Measurements from ENCODE around the gene HERC4. TPM values are rescaled to one million over a fixed set of nuclear protein-coding genes. Genes with fewer than 3 reads are reported as not detected.
A peak's percentile ranks its signal among the peaks of the same experiment; 100 is the strongest.

HERC4 gene
- total RNA-seq, 2 experiments from 2014 or later = 39.5 to 50.8 TPM

GRCh38 chr10:67917679-67918078, 157.4 kb downstream of the HERC4 start:
- ATAC-seq = no peak
- Mint-ChIP-seq H3K36me3 (ENCODE audit: low read depth) (peaks cover 34% of the 10 kb centered on the region), H3K27me3 (no peaks in the 10 kb centered on the region), H3K9me3 (ENCODE audit: low read depth) (no peaks in the 10 kb centered on the region), H3K4me1 (peaks cover 26% of the 10 kb centered on the region), H3K27ac (no peak overlapping the region), H3K4me3 (no peak overlapping the region)
- intact Hi-C loops (cut with DNase I, micrococcal nuclease) = no loop called here
- POLR2A ChIA-PET = no interaction called here
- no peak for DNase-seq
- CTCF ChIA-PET = interaction anchor here (1.0 to 1.8 kb wide), 3 partner anchors 13 to 238 kb away, joined by 3 to 7 read pairs (median 4); no protein-coding TSS in a partner anchor

- ATAC-seq = no peak
These were observed 157.9 kb downstream of the HERC4 start for GRCh38 chr10:67917169-67917568.

GRCh38 chr10:67914777-67915340, 160.2 kb downstream of the HERC4 start:
- Mint-ChIP-seq H3K9me3 (ENCODE audit: low read depth) (no peaks in the 10 kb centered on the region), H3K36me3 (ENCODE audit: low read depth) (peaks cover 49% of the 10 kb centered on the region), H3K27ac (peak overlapping the region; percentile 67), H3K4me3 (no peak overlapping the region), H3K27me3 (no peaks in the 10 kb centered on the region), H3K4me1 (peaks cover 38% of the 10 kb centered on the region)
- intact Hi-C loops (cut with DNase I, micrococcal nuclease) = no loop called here
- no peak for ATAC-seq
- CTCF ChIA-PET = no interaction called here
- POLR2A ChIA-PET = interaction anchor here (0.7 kb wide), 1 partner anchor 431 kb away, joined by 3 read pairs; no protein-coding TSS in a partner anchor
- DNase-seq = no peak

More at GRCh38 chr10:67917169-67917568, 157.9 kb downstream of the HERC4 start:
- peaks cover 39% of the 10 kb centered on the region for H3K36me3 Mint-ChIP-seq (ENCODE audit: low read depth)
- peaks cover 31% of the 10 kb centered on the region for H3K4me1 Mint-ChIP-seq
- no peaks in the 10 kb centered on the region for H3K9me3 Mint-ChIP-seq (ENCODE audit: low read depth)
- ChIA-PET CTCF (interaction anchor here (1.3 to 1.8 kb wide), 3 partner anchors 34 to 239 kb away, joined by 3 to 7 read pairs (median 6); no protein-coding TSS in a partner anchor), POLR2A (no interaction called here)
- no peaks in the 10 kb centered on the region for H3K27me3 Mint-ChIP-seq
- H3K27ac Mint-ChIP-seq = peak overlapping the region; percentile 13
- no peak for DNase-seq
- intact Hi-C loops (cut with DNase I, micrococcal nuclease) = no loop called here
- no peak overlapping the region for H3K4me3 Mint-ChIP-seq

- ChIA-PET POLR2A (interaction anchor here (0.6 kb wide), 1 partner anchor 8 kb away, joined by 5 read pairs; no protein-coding TSS in a partner anchor), CTCF (interaction anchor here (0.7 to 1.7 kb wide), 4 partner anchors 18 to 243 kb away, joined by 3 to 5 read pairs (median 4); no protein-coding TSS in a partner anchor)
- Mint-ChIP-seq H3K4me3 (no peak overlapping the region), H3K27ac (peak overlapping the region; percentile 68), H3K36me3 (ENCODE audit: low read depth) (peaks cover 58% of the 10 kb centered on the region), H3K9me3 (ENCODE audit: low read depth) (no peaks in the 10 kb centered on the region), H3K4me1 (peaks cover 35% of the 10 kb centered on the region), H3K27me3 (no peaks in the 10 kb centered on the region)
- ATAC-seq (peak; percentile 56), DNase-seq (no peak)
- intact Hi-C loops (cut with DNase I, micrococcal nuclease) = no loop called here
These were observed 162.6 kb downstream of the HERC4 start for GRCh38 chr10:67912331-67912946.

GRCh38 chr10:67903581-67903980, 171.5 kb downstream of the HERC4 start:
- POLR2A ChIA-PET = no interaction called here
- DNase-seq (no peak), ATAC-seq (no peak)
- no peaks in the 10 kb centered on the region for H3K9me3 Mint-ChIP-seq (ENCODE audit: low read depth)
- H3K4me1 Mint-ChIP-seq = peaks cover 20% of the 10 kb centered on the region
- intact Hi-C loops (cut with DNase I, micrococcal nuclease) = no loop called here
- no peak overlapping the region for H3K4me3 Mint-ChIP-seq
- H3K27ac Mint-ChIP-seq = no peak overlapping the region
- H3K36me3 Mint-ChIP-seq (ENCODE audit: low read depth) = peaks cover 37% of the 10 kb centered on the region
- CTCF ChIA-PET = interaction anchor here (1.1 kb wide), 1 partner anchor 47 kb away, joined by 3 read pairs; no protein-coding TSS in a partner anchor
- no peaks in the 10 kb centered on the region for H3K27me3 Mint-ChIP-seq

- no peak overlapping the region for H3K4me3 Mint-ChIP-seq
- H3K9me3 Mint-ChIP-seq (ENCODE audit: low read depth) = no peaks in the 10 kb centered on the region
- POLR2A ChIA-PET = interaction anchor here (0.6 kb wide), 1 partner anchor 123 kb away, joined by 4 read pairs; no protein-coding TSS in a partner anchor
- no peak for DNase-seq
- peaks cover 23% of the 10 kb centered on the region for H3K4me1 Mint-ChIP-seq
- peaks cover 34% of the 10 kb centered on the region for H3K36me3 Mint-ChIP-seq (ENCODE audit: low read depth)
- no peak for ATAC-seq
- intact Hi-C loops (cut with DNase I, micrococcal nuclease) = no loop called here
- H3K27ac Mint-ChIP-seq = no peak overlapping the region
- no peaks in the 10 kb centered on the region for H3K27me3 Mint-ChIP-seq
- CTCF ChIA-PET = interaction anchor here (0.7 kb wide), 1 partner anchor 19 kb away, joined by 4 read pairs; no protein-coding TSS in a partner anchor
These were observed 181.4 kb downstream of the HERC4 start for GRCh38 chr10:67893637-67894036.

GRCh38 chr10:67884842-67885670, 190.0 kb downstream of the HERC4 start:
- ChIA-PET POLR2A (interaction anchor here (0.7 kb wide), 1 partner anchor 328 kb away, joined by 6 read pairs; no protein-coding TSS in a partner anchor), CTCF (interaction anchor here (1.2 to 2.1 kb wide), 3 partner anchors 30 to 271 kb away, joined by 4 to 8 read pairs (median 7); no protein-coding TSS in a partner anchor)
- intact Hi-C loops (cut with DNase I, micrococcal nuclease) = loop anchor here (1.0 to 2.0 kb wide), 6 partner anchors 30 to 447 kb away; partner anchors contain the start of genes HERC4 (in 2 of the 2), HNRNPH3 (in 1 of the 2) and PBLD (in 1 of the 2)
- Mint-ChIP-seq H3K4me1 (peaks cover 28% of the 10 kb centered on the region), H3K9me3 (ENCODE audit: low read depth) (no peaks in the 10 kb centered on the region), H3K36me3 (ENCODE audit: low read depth) (peaks cover 29% of the 10 kb centered on the region), H3K4me3 (peak overlapping the region; percentile 93), H3K27me3 (no peaks in the 10 kb centered on the region), H3K27ac (peak overlapping the region; percentile 87)
- ATAC-seq (peak; percentile 86), DNase-seq (peak; percentile 89)

GRCh38 chr10:67884313-67884841, 190.7 kb downstream of the HERC4 start, which contains the start of gene SIRT1:
Gene SIRT1 (plus strand): TSS chr10:67884656. CDS start chr10:67884722, 66 bp downstream.
- intact Hi-C loops (cut with DNase I, micrococcal nuclease) = loop anchor here (1.0 to 2.0 kb wide), 4 partner anchors 30 to 448 kb away; partner anchors contain the start of genes HERC4 (in 2 of the 2), HNRNPH3 (in 1 of the 2) and PBLD (in 1 of the 2)
- peaks cover 25% of the 10 kb centered on the region for H3K36me3 Mint-ChIP-seq (ENCODE audit: low read depth)

GRCh38 chr10:67883710-67884312, 191.3 kb downstream of the HERC4 start:
- peaks cover 20% of the 10 kb centered on the region for H3K4me1 Mint-ChIP-seq
- intact Hi-C loops (cut with DNase I, micrococcal nuclease) = loop anchor here (1.0 to 2.0 kb wide), 4 partner anchors 29 to 448 kb away; partner anchors contain the start of genes HERC4 (in 2 of the 2), HNRNPH3 (in 1 of the 2) and PBLD (in 1 of the 2)
- peak overlapping the region; percentile 93 for H3K27ac Mint-ChIP-seq
- CTCF ChIA-PET = interaction anchor here (0.6 to 2.1 kb wide), 10 partner anchors 10 to 274 kb away, joined by 3 to 8 read pairs (median 4); no protein-coding TSS in a partner anchor
- no peak for DNase-seq
- POLR2A ChIA-PET = interaction anchor here (0.5 to 0.7 kb wide), 2 partner anchors 11 to 30 kb away, joined by 3 to 16 read pairs; no protein-coding TSS in a partner anchor
- no peaks in the 10 kb centered on the region for H3K9me3 Mint-ChIP-seq (ENCODE audit: low read depth)
- ATAC-seq = peak; percentile 3
- peak overlapping the region; percentile 93 for H3K4me3 Mint-ChIP-seq
- H3K36me3 Mint-ChIP-seq (ENCODE audit: low read depth) = peaks cover 20% of the 10 kb centered on the region
- no peaks in the 10 kb centered on the region for H3K27me3 Mint-ChIP-seq

More at GRCh38 chr10:67884313-67884841, 190.7 kb downstream of the HERC4 start, which contains the start of gene SIRT1:
- H3K9me3 Mint-ChIP-seq (ENCODE audit: low read depth) = no peaks in the 10 kb centered on the region
- CTCF ChIA-PET = interaction anchor here (0.7 to 2.1 kb wide), 7 partner anchors 11 to 274 kb away, joined by 3 to 8 read pairs (median 4); no protein-coding TSS in a partner anchor
- no peaks in the 10 kb centered on the region for H3K27me3 Mint-ChIP-seq
- peak; percentile 93 for DNase-seq
- ATAC-seq = peak; percentile 74
- peaks cover 25% of the 10 kb centered on the region for H3K4me1 Mint-ChIP-seq
- H3K27ac Mint-ChIP-seq = peak within 1 kb of the TSS; percentile 93
- POLR2A ChIA-PET = interaction anchor here (0.5 to 0.7 kb wide), 2 partner anchors 11 to 30 kb away, joined by 3 to 16 read pairs; no protein-coding TSS in a partner anchor
- H3K4me3 Mint-ChIP-seq = peak within 1 kb of the TSS; percentile 93

- CTCF ChIA-PET = interaction anchor here (1.2 to 1.5 kb wide), 2 partner anchors 23 to 280 kb away, joined by 3 to 9 read pairs; no protein-coding TSS in a partner anchor
These were observed 196.9 kb downstream of the HERC4 start for GRCh38 chr10:67878133-67878532.

More at GRCh38 chr10:67878133-67878532, 196.9 kb downstream of the HERC4 start:
- Mint-ChIP-seq H3K4me1 (no peaks in the 10 kb centered on the region), H3K4me3 (no peak overlapping the region), H3K36me3 (ENCODE audit: low read depth) (no peaks in the 10 kb centered on the region), H3K27ac (no peak overlapping the region), H3K9me3 (ENCODE audit: low read depth) (no peaks in the 10 kb centered on the region), H3K27me3 (no peaks in the 10 kb centered on the region)
- intact Hi-C loops (cut with DNase I, micrococcal nuclease) = no loop called here
- ATAC-seq (no peak), DNase-seq (no peak)
- POLR2A ChIA-PET = interaction anchor here (0.6 kb wide), 1 partner anchor 631 kb away, joined by 4 read pairs; no protein-coding TSS in a partner anchor

Measured in activated CD4-positive, alpha-beta T cell treated with anti-CD3 and anti-CD28 coated beads for 36 hours (primary cell).